ENCODE measurements around the gene HSDL1.

Gene HSDL1

DNA sequence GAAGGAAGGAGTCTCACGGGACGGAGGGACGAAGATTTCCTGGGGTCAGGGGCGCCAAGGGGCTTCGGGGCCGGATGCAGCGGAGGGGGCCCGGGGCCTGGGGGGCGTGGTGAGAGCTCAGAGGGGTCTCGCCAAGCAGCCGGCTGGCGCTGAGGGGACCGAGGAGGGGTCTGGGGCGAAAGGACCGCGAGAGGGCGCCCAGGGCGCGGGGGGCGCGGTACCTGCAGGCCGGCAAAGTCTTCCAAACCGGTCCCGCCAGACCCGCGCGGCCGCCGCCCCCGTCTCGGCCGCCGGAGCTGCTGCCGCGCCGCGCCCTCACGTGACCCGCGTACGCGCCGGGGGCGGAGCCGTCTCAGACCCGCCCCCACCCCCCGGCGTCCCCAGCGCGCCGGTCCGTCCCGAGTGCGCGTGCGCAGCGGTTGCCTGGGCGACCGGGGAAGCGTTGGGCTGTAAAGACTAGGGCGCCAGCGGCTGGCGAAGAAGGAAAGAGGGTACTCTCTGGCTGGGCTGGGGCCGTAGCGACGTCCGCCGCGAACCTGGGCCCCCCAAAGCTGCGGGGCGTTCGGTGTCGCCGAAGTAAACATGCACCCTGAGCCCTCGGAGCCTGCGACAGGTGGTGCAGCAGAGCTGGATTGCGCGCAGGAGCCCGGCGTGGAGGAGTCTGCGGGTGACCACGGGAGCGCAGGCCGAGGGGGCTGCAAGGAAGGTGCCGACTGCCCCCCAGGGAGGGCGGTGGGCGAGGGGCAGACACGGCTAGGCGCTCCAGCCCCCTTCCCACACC lies at the start of gene HSDL1, which contains the start of gene DNAAF1:
Gene HSDL1 (minus strand): TSS at position 319 of the 781 bp plus-strand sequence. CDS start 13,856 bp downstream, outside the sequence.
Gene DNAAF1 (plus strand): TSS at position 450 of the 781 bp plus-strand sequence. CDS start 133 bp downstream, at position 583.
- TF ChIP-seq, protein P1, sequence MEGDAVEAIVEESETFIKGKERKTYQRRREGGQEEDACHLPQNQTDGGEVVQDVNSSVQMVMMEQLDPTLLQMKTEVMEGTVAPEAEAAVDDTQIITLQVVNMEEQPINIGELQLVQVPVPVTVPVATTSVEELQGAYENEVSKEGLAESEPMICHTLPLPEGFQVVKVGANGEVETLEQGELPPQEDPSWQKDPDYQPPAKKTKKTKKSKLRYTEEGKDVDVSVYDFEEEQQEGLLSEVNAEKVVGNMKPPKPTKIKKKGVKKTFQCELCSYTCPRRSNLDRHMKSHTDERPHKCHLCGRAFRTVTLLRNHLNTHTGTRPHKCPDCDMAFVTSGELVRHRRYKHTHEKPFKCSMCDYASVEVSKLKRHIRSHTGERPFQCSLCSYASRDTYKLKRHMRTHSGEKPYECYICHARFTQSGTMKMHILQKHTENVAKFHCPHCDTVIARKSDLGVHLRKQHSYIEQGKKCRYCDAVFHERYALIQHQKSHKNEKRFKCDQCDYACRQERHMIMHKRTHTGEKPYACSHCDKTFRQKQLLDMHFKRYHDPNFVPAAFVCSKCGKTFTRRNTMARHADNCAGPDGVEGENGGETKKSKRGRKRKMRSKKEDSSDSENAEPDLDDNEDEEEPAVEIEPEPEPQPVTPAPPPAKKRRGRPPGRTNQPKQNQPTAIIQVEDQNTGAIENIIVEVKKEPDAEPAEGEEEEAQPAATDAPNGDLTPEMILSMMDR (IDR thresholded peaks at IDR 0.05; ENCODE audit: borderline replicate concordance, control extremely low read depth, extremely low read depth, insufficient read depth, missing control alignments) = no peak
- peak; percentile 99 for DNase-seq (ENCODE audit: low spot score)
- in situ Hi-C loops (cut with MboI; ENCODE audit: low sequenced_read_pairs, unreplicated experiment) = no loop called here

GRCh38 chr16:84194018-84194417 lies 49.0 kb upstream of the HSDL1 start:
- in situ Hi-C loops (cut with MboI; ENCODE audit: low sequenced_read_pairs, unreplicated experiment) = no loop called here
- TF ChIP-seq, protein P1 (IDR thresholded peaks at IDR 0.05; ENCODE audit: borderline replicate concordance, control extremely low read depth, extremely low read depth, insufficient read depth, missing control alignments) = no peak
- DNase-seq (ENCODE audit: low spot score) = no peak

DNA sequence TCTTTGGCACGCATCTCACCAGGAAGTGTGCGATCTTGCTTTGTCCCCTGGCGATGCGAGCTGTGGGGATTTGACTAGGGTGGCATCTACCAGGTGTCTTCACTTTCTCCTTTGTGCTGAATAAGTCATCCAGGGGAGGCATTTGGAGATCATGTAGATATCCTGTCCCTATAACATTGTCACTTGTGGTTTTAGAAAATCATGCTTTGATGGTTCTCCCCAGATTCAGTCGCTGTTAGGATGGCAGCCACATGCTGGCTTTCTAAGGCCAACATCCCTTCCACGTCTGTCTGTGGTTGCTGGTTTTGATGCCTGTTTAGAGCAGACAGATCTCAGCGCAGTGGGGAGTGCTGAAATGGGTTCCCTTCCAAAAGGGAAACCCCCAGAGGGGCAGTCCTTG lies 48.5 kb upstream of the HSDL1 start:
- in situ Hi-C loops (cut with MboI; ENCODE audit: low sequenced_read_pairs, unreplicated experiment) = no loop called here
- DNase-seq (ENCODE audit: low spot score) = no peak
- TF ChIP-seq, protein P1 (IDR thresholded peaks at IDR 0.05; ENCODE audit: borderline replicate concordance, control extremely low read depth, extremely low read depth, insufficient read depth, missing control alignments) = no peak

- TF ChIP-seq, protein P1 (IDR thresholded peaks at IDR 0.05; ENCODE audit: borderline replicate concordance, control extremely low read depth, extremely low read depth, insufficient read depth, missing control alignments) = no peak
- in situ Hi-C loops (cut with MboI; ENCODE audit: low sequenced_read_pairs, unreplicated experiment) = no loop called here
- no peak for DNase-seq (ENCODE audit: low spot score)
These were observed 46.5 kb upstream of the HSDL1 start for GRCh38 chr16:84191466-84191865.

DNA sequence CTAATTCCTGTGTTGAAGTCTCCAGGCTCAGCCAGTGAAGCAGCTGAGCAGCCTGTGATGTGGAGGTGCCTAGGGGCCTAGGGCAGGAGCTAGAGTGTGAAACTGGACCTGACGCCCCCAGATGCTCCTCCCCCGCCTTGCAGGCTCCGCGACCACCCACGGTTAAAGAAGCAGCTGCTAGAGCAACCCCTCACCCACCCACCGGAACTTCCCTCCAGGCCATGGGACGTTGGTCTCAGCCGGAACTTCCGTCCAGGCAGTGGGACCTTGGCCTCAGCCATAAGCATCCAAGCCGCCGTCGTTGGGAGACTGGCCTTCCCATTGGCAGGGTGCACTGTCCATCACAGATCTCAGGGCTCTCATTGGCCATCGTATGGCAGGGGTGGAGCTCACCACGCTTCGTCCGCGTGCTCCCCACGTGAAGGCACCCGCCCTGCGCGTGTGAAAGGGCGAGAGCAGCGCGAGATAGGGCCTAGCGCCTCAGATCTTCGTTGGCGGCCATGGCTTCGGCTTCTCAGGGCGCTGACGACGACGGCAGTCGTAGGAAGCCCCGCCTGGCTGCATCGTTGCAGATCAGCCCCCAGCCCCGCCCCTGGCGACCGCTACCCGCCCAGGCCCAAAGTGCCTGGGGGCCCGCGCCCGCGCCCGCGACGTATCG lies 45.9 kb upstream of the HSDL1 start, which contains the start of gene ADAD2:
Gene ADAD2 (plus strand): TSS at position 427 of the 658 bp plus-strand sequence. CDS start 74 bp downstream, at position 501.
- TF ChIP-seq, protein P1 (IDR thresholded peaks at IDR 0.05; ENCODE audit: borderline replicate concordance, control extremely low read depth, extremely low read depth, insufficient read depth, missing control alignments) = no peak
- no peak for DNase-seq (ENCODE audit: low spot score)
- in situ Hi-C loops (cut with MboI; ENCODE audit: low sequenced_read_pairs, unreplicated experiment) = no loop called here

DNA sequence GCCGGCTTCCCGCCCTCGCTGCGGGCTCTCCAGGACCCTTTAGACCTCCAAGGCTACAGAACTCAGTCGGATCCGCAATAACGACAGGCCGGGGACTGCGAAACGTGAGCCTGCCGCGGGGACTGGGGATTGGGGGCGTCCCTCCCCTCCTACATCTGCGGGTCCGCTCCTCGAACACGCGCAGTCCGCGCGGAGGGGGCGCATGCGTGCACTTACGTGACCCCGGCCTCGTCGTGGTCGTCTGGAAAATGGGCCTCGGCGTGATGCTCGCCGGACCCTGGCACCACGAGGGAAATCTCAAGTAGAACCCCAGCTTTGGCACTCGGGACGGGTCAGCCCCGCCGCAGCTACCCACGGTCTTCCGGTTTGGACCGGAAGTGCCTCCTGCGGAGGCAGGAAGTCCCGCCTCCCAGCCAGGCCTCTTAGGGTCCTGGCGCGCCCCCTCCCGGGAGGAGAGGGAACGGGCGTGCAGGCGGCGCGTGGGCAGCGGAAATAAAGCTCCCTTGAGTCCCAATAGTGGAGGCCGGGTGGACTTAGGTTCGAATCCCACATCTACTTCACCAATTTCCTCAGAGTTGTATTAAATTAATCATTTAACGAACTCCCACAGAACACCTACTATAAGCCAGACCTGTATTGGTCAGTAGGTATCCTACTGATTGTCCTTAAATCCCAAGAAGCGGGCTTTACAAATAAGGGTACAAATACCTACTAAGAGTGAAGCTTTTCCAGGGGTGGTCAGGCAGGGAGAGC lies 41.9 kb upstream of the HSDL1 start, which contains the start of gene TAF1C:
Gene TAF1C (minus strand): TSS at position 373 of the 753 bp plus-strand sequence. CDS start 2,069 bp downstream, outside the sequence.
- in situ Hi-C loops (cut with MboI; ENCODE audit: low sequenced_read_pairs, unreplicated experiment) = loop anchor here (10.0 kb wide), 1 partner anchor 212 kb away; no protein-coding TSS in a partner anchor
- TF ChIP-seq, protein P1 (IDR thresholded peaks at IDR 0.05; ENCODE audit: borderline replicate concordance, control extremely low read depth, extremely low read depth, insufficient read depth, missing control alignments) = peak; percentile 98

More for the DNA sequence above, 41.9 kb upstream of the HSDL1 start, which contains the start of gene TAF1C:
- DNase-seq (ENCODE audit: low spot score) = peak; percentile 99
